ENCODE data around the gene QTRT2. TPM values are rescaled to one million over a fixed set of nuclear protein-coding genes. Genes with fewer than 3 reads are reported as not detected.
A peak's percentile ranks its signal among the peaks of the same experiment; 100 is the strongest.

QTRT2 gene
- total and polyA plus RNA-seq, 2 donors (not counting 1 experiment from before 2014, with no cell fraction given), result 8.8 to 13.5 TPM

GRCh38 chr3:114095796-114096195 is 39.3 kb downstream of the QTRT2 start:
- Histone ChIP-seq H3K4me2 (ENCODE audit: extremely low read depth, insufficient read depth, low read length) (no peak overlapping the region), H2AFZ (ENCODE audit: low read length) (no peak overlapping the region), H3K36me3 (ENCODE audit: control insufficient read depth, insufficient read depth, low read length) (no peaks in the 10 kb centered on the region), H4K20me1 (ENCODE audit: control insufficient read depth, extremely low read depth, insufficient read depth, low read length) (no peaks in the 10 kb centered on the region), H3K27ac (ENCODE audit: insufficient read depth, low read length) (no peak overlapping the region), H3K4me1 (ENCODE audit: control insufficient read depth, extremely low read depth, insufficient read depth, low read length) (no peaks in the 10 kb centered on the region), H3K27me3 (ENCODE audit: control insufficient read depth, insufficient read depth, low read length) (no peaks in the 10 kb centered on the region), H3K79me2 (ENCODE audit: control insufficient read depth, insufficient read depth, low read length) (no peaks in the 10 kb centered on the region), H3K9me3 (ENCODE audit: control insufficient read depth, insufficient read depth, low read depth, low read length) (no peaks in the 10 kb centered on the region), H3K4me3 (replicated peaks in 1 of 4; ENCODE audit: control extremely low read depth in 1 of 4, insufficient read depth in 1 of 4, low read depth in 3 of 4, low read length in 4 of 4) (no peak overlapping the region), H3K9ac (ENCODE audit: insufficient read depth, low read length) (no peak overlapping the region)
- no peak for TF ChIP-seq CTCF (conservative IDR thresholded peaks at IDR 0.05 in 1 of 2, IDR thresholded peaks at IDR 0.05 in 1 of 2; ENCODE audit: low read depth in 1 of 2, low read length in 2 of 2)
- DNase-seq (ENCODE audit: low read depth in 2 of 2), result peak in 1 of 2 donors; percentile 12

- TF ChIP-seq CTCF (conservative IDR thresholded peaks at IDR 0.05 in 1 of 2, IDR thresholded peaks at IDR 0.05 in 1 of 2; ENCODE audit: low read depth in 1 of 2, low read length in 2 of 2), result no peak
- TF ChIP-seq EZH2 (IDR thresholded peaks at IDR 0.05; ENCODE audit: low read length, missing control alignments), result no peak
- no peaks in the 10 kb centered on the region for H3K79me2 ChIP-seq (ENCODE audit: control insufficient read depth, insufficient read depth, low read length)
- no peak overlapping the region for H3K4me2 ChIP-seq (ENCODE audit: extremely low read depth, insufficient read depth, low read length)
- no peak for DNase-seq (ENCODE audit: low read depth in 2 of 2)
- no peak overlapping the region for H3K4me3 ChIP-seq (replicated peaks in 1 of 4; ENCODE audit: control extremely low read depth in 1 of 4, insufficient read depth in 1 of 4, low read depth in 3 of 4, low read length in 4 of 4)
- H3K27ac ChIP-seq (ENCODE audit: insufficient read depth, low read length), result no peak overlapping the region
- no peaks in the 10 kb centered on the region for H3K9me3 ChIP-seq (ENCODE audit: control insufficient read depth, insufficient read depth, low read depth, low read length)
- H3K4me1 ChIP-seq (ENCODE audit: control insufficient read depth, extremely low read depth, insufficient read depth, low read length), result no peaks in the 10 kb centered on the region
- H4K20me1 ChIP-seq (ENCODE audit: control insufficient read depth, extremely low read depth, insufficient read depth, low read length), result no peaks in the 10 kb centered on the region
- no peaks in the 10 kb centered on the region for H3K36me3 ChIP-seq (ENCODE audit: control insufficient read depth, insufficient read depth, low read length)
- no peak overlapping the region for H2AFZ ChIP-seq (ENCODE audit: low read length)
- no peak overlapping the region for H3K9ac ChIP-seq (ENCODE audit: insufficient read depth, low read length)
- no peaks in the 10 kb centered on the region for H3K27me3 ChIP-seq (ENCODE audit: control insufficient read depth, insufficient read depth, low read length)
Measured at GRCh38 chr3:114101101-114101500, 44.6 kb downstream of the QTRT2 start.

- Histone ChIP-seq H3K27me3 (ENCODE audit: control insufficient read depth, insufficient read depth, low read length) (no peaks in the 10 kb centered on the region), H3K4me1 (ENCODE audit: control insufficient read depth, extremely low read depth, insufficient read depth, low read length) (no peaks in the 10 kb centered on the region)
- TF ChIP-seq CTCF (conservative IDR thresholded peaks at IDR 0.05 in 1 of 2, IDR thresholded peaks at IDR 0.05 in 1 of 2; ENCODE audit: low read depth in 1 of 2, low read length in 2 of 2) (no peak), EZH2 (IDR thresholded peaks at IDR 0.05; ENCODE audit: low read length, missing control alignments) (no peak)
Measured at GRCh38 chr3:114103181-114103580, 46.6 kb downstream of the QTRT2 start.

More at GRCh38 chr3:114103181-114103580, 46.6 kb downstream of the QTRT2 start:
- no peaks in the 10 kb centered on the region for H3K36me3 ChIP-seq (ENCODE audit: control insufficient read depth, insufficient read depth, low read length)
- H4K20me1 ChIP-seq (ENCODE audit: control insufficient read depth, extremely low read depth, insufficient read depth, low read length), result no peaks in the 10 kb centered on the region
- no peak overlapping the region for H3K4me2 ChIP-seq (ENCODE audit: extremely low read depth, insufficient read depth, low read length)
- no peak overlapping the region for H2AFZ ChIP-seq (ENCODE audit: low read length)
- no peak overlapping the region for H3K27ac ChIP-seq (ENCODE audit: insufficient read depth, low read length)
- H3K4me3 ChIP-seq (replicated peaks in 1 of 4; ENCODE audit: control extremely low read depth in 1 of 4, insufficient read depth in 1 of 4, low read depth in 3 of 4, low read length in 4 of 4), result no peak overlapping the region
- no peaks in the 10 kb centered on the region for H3K79me2 ChIP-seq (ENCODE audit: control insufficient read depth, insufficient read depth, low read length)
- DNase-seq (ENCODE audit: low read depth in 2 of 2), result no peak
- no peaks in the 10 kb centered on the region for H3K9me3 ChIP-seq (ENCODE audit: control insufficient read depth, insufficient read depth, low read depth, low read length)
- H3K9ac ChIP-seq (ENCODE audit: insufficient read depth, low read length), result no peak overlapping the region
